ENCODE results near the gene APOM.

- TF ChIP-seq CTCF (IDR thresholded peaks at IDR 0.05) (no peak), EP300 (IDR thresholded peaks at IDR 0.05) (no peak)
These were observed 5.8 kb downstream of the APOM start for GRCh38 chr6:31661262-31662123.

Data from sigmoid colon (tissue), 4 donors.